ENCODE measurements around the gene WRNIP1.

Gene WRNIP1

GRCh38 chr6:2763876-2764540 is 1.2 kb upstream of the WRNIP1 start:
- no peak for DNase-seq

- no peak for DNase-seq
Observed at GRCh38 chr6:2764610-2765165, 505 bp upstream of the WRNIP1 start.

- DNase-seq = peak; percentile 77
Observed at GRCh38 chr6:2765896-2766766, 938 bp downstream of the WRNIP1 start.

DNA sequence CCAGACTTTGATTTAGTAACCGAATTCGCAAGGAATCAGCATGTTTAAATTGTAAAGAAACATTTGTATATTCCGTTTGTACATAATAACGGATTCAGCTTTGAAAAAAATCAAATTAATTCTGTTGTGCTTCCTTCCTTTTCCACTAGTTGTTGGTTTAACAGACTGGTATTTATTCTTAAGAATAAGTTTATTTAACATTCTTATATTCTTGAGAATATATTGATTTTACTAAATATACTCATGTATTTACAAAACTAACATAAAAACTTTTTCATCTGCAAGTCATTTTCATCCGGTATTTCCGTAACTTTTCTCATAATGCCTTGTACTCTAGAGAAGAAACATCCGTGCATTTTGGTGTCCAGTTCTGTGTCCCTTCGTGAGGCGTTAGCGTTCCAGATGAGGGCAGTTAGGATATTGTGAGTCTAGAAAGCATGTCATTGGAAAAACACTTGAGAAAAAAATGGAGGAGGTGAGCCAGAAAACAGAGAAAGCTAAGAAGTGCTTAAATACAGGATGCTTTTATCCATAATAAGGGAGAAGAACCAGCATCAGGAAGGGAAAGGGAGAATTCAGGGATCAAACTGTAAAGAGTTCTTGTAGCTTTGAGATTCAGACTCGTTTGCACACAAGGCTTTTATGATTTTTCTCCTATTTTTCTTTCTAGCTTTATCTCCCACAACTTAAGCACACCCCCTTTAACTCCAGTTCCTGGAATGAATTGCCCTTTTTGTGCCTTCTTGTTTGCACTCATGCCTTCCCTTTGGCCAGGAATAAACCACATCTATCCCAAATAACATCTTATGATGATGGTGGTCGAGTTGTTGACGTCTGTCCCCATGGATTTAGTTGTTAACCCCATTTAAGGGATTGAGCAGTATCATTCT is 1.8 kb downstream of the WRNIP1 start:
- no peak for DNase-seq

DNA sequence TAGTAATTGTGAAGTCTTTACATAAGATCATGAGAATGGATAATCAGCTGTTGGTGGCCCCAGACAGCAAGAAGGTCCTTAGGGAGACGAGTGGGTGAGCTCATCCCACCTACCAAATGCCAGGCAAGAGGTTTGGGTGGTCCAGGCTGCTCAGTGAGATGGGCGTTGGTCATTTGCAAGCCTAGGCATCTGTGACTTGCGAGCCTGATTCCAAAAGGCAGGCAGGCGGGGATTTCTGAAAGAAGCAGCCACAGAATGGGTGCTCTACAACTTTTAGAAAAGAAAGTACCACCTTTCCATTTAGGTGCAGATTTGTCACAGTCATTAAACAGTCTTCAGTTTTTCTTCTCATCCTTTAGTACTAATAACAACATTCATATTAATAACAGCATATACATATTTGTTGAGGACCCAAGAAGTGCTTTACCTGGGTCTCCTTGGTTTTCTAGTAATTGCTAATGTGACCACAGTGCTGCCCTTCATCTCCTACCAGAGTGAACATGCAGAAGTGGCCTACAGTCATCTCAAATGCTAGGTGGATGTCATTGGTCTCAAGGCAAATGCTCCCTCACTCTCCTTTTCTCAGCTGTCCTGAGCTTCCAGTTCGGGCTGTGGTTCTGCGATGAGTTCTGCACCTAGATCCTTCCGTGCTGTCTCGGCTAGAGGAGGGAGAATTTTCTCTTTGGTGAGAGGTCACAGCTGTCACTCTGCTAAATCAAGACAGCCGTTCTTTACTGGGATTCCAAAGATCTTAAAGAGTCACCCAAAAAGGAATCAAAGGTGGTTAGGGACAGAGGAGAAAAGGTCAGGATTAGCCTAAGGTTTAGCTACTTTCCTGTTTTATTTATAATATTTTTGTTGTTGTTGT is 2.7 kb downstream of the WRNIP1 start:
- DNase-seq = no peak

DNA sequence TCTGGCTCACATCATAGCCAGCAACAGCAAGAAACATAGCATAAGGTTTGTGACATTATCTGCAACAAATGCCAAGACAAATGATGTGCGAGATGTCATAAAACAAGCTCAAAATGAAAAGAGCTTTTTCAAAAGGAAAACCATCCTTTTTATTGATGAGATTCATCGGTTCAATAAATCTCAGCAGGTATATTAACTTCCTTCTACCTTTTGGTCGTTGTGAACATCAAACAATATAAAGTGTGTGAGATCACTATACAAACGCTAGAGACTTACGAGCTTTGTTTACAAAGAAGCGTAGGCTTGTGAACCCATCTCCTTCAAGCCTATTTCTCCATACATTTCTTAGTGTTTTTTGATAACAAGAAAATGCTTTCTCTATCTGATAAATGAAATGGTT is 3.5 kb downstream of the WRNIP1 start:
- DNase-seq = no peak

GRCh38 chr6:2770171-2770570 is 5.0 kb downstream of the WRNIP1 start:
- no peak for DNase-seq

GRCh38 chr6:2771079-2771478 is 5.9 kb downstream of the WRNIP1 start:
- no peak for DNase-seq

GRCh38 chr6:2772840-2773239 is 7.6 kb downstream of the WRNIP1 start:
- DNase-seq = no peak

DNA sequence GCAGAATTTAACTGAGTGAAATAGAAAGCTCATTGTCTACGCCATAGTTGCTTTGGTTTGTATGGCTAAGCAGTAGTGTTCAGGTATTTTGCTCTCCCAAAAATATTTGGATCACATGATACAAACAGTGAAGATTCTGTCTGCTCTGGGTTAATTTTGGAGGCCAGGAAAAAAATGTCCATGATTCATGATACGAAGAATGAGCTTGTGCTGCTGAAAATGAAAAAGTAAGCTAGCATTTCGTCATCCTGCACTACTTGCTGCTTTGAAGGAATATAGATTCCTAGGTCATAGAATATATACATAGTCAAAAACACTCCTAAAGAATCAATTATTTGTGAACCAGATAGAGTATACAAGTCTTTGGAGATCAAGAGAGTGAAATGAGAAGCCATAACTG is 8.3 kb downstream of the WRNIP1 start:
- no peak for DNase-seq

DNA sequence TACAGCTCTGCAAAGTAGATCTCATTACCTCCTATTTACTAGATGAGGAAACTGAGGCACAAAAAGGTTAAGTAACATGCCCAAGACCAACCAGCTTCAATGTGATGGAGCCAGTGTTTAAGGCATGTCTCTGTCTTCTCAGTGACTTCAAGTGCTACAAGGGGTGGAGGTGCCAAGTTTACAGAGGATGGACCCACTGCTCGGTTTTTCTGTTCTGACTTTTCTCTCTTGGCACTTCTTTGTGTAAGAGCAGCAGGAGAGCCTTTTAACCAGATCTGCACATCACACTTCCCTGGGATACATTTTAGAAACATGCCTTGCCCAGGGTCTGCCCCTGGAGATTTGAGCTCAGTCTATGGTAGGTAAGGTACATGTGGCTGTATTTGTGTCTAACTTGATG is 9.8 kb downstream of the WRNIP1 start:
- no peak for DNase-seq

DNA sequence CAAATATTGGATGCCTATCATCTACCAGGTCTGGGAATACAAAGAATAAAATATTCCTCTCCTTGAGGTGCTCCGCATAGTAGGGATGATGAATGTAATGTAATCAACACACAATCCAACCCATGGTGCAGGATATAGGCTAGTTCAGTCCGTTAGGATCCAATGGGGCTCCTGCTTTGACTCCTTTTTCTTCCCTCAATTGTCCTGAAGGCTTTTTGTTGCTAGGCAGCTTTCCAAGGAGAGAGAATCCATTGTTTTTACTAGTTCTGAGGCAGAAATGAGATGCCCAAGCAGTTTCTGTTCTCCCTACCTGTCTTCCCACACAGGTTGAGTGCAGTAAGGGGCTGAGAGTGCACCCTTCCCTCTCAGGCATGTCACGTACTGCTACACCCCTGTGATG is 12.1 kb downstream of the WRNIP1 start:
- DNase-seq = no peak

DNA sequence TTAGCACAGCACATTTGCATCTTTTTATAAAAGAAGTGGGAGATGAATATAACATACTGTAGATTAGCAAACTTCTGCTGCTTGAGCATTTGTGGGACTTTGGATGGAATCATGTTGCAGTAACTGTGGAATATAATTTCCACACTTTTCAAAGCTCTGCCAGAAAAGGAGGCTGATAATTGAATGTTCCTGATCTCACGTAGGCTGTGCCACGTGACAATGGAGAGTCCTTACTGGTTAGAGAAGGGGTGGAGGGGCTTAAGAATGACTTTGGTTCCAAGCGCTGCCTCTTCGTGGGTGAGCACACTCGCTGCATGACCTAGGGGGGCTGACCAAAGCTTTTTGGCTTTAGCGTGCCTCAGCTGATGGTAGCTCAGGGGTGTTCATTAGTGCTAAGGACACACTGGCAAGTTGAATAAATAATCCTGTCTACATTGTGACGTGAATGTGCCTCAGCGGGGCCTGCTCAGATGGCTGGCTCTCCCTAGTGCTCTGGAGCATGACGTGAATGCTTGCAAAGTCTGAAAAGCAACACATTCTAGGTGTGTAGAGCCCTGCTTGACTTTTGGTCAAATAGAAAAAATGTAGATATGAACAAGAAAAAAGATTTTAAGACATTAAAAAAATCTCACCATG is 15.0 kb downstream of the WRNIP1 start:
- no peak for DNase-seq

GRCh38 chr6:2781685-2782355 is 16.6 kb downstream of the WRNIP1 start:
- no peak for DNase-seq

GRCh38 chr6:2782356-2782708 is 17.1 kb downstream of the WRNIP1 start:
- DNase-seq = no peak

DNA sequence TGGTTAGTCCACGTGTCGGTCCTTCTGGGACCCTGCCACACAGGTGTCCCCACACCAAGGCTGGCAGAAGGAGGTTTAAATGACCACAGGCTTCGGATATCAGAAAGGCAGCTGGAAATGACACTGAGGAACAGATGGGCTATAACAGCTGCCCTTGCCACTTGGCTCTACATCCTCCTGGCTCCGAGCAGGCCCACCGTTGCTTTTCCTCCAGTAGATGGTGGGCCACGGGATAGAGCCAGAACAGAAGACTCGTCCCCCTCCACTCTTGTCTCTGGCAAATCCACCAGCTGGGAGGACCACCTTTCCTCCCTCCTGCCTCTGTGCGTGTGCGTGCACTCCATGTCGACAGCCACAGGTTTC is 17.6 kb downstream of the WRNIP1 start:
- no peak for DNase-seq

DNA sequence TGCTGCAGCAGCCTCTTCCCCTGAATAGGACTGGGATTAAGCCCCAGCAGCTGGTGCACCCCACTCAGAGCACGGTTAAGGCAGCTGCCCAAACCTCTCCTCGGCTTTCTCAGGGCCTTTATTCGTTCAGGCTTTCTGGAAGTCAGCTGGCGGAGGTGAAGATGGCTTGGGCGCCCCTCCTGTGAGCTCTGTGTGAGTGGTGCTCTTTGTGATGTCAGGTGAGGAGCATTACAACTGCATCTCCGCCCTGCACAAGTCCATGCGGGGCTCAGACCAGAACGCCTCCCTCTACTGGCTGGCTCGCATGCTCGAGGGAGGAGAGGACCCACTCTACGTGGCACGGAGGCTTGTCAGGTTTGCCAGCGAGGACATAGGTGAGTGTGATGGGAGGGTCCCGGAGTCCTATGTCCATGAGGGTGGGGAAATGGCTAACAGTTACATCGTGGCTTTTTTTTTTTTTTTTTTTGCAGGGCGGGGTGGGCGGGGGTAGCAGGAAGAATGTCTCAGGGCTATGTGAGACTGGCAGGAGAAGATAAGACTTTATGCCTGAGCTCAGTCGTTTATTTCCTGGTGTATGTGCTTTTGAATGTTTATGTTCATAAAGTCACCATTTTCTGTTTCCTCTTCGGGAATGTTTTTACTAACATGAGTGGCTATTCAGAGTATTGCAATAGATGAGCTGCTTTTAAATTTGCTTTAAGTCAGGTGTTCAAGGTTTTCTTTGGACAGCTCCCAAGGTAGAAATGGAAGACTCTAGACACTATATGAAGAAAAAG is 18.2 kb downstream of the WRNIP1 start:
- no peak for DNase-seq

GRCh38 chr6:2784061-2784460 is 18.9 kb downstream of the WRNIP1 start:
- no peak for DNase-seq

DNA sequence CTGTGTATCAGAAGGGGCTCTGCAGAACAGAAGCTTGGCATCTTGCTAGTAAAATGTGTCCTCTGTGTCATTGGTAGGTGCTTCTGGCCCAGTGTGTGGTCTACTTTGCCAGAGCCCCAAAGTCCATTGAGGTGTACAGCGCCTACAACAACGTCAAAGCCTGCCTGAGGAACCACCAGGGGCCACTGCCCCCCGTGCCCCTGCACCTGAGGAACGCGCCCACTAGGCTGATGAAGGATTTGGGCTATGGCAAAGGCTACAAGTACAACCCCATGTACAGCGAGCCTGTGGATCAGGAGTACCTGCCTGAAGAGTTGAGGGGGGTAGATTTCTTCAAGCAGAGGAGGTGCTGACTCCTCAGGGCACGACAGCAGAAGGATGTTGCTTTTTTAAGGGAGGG is 19.7 kb downstream of the WRNIP1 start:
- DNase-seq = no peak

DNA sequence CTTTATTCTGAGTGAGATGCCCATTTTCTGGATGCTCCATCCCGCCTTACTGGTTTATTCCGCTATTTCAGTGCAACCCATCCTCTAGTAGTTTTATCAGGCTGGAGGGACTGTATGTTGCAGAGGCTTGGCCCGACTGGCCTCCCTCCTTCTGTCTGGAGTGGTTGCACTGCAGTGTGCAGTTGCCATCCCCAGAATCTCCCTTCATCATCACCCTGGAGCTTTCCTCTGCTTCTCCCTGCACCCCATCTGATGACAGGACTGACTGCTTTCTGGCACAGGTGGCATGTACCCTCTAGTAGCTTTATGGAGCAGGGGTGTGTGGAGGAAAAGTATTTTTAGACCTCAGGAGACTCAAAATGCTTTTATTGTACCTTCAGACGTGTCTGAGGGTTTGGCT is 21.1 kb downstream of the WRNIP1 start:
- no peak for DNase-seq
